ENCODE measurements around the gene PPARD. TPM values are rescaled to one million over a fixed set of nuclear protein-coding genes. Genes with fewer than 3 reads are reported as not detected.

PPARD gene
- total and polyA plus RNA-seq, 2 of the 13 experiments (the other 11 are each of a cell fraction or from before 2014, with no cell fraction given) = 6.1 to 13.3 TPM

- peak; percentile 91 for TF ChIP-seq ZSCAN29 (CRISPR knock-in tag; conservative IDR thresholded peaks at IDR 0.05)
- TF ChIP-seq ZSCAN12 (CRISPR knock-in tag; IDR thresholded peaks at IDR 0.05) = peak; percentile 18; the same call in 1 of the 2 replicates
- peak; percentile 82 for TF ChIP-seq KAT7 (CRISPR knock-in tag; IDR thresholded peaks at IDR 0.05; ENCODE audit: borderline replicate concordance)
- peak; percentile 61 for TF ChIP-seq FOXO1 (CRISPR knock-in tag; IDR thresholded peaks at IDR 0.05)
- TF ChIP-seq, protein P1, sequence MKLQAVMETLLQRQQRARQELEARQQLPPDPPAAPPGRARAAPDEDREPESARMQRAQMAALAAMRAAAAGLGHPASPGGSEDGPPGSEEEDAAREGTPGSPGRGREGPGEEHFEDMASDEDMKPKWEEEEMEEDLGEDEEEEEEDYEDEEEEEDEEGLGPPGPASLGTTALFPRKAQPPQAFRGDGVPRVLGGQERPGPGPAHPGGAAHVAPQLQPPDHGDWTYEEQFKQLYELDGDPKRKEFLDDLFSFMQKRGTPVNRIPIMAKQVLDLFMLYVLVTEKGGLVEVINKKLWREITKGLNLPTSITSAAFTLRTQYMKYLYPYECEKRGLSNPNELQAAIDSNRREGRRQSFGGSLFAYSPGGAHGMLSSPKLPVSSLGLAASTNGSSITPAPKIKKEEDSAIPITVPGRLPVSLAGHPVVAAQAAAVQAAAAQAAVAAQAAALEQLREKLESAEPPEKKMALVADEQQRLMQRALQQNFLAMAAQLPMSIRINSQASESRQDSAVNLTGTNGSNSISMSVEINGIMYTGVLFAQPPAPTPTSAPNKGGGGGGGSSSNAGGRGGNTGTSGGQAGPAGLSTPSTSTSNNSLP (IDR thresholded peaks at IDR 0.05; ENCODE audit: low read depth, low read length) = no peak
- TF ChIP-seq DPF2 (CRISPR knock-in tag; IDR thresholded peaks at IDR 0.05; ENCODE audit: borderline replicate concordance, low read depth) = 0 out of 2 replicates have a peak, but pooled peaks have one; percentile 51
- TF ChIP-seq ATF1 (CRISPR knock-in tag; IDR thresholded peaks at IDR 0.05) = no peak
- peak; percentile 96; the same call in 1 of the 2 replicates for TF ChIP-seq ZNF691 (CRISPR knock-in tag; IDR thresholded peaks at IDR 0.05; ENCODE audit: borderline replicate concordance, low read depth)
- peak; percentile 85; the same call in 1 of the 2 replicates for TF ChIP-seq ZNF432 (CRISPR knock-in tag; IDR thresholded peaks at IDR 0.05; ENCODE audit: borderline replicate concordance)
- peak; percentile 61 for TF ChIP-seq ZFAT (CRISPR knock-in tag; conservative IDR thresholded peaks at IDR 0.05)
- peak; percentile 98 for TF ChIP-seq ZNF567 (CRISPR knock-in tag; IDR thresholded peaks at IDR 0.05; ENCODE audit: borderline replicate concordance)
- TF ChIP-seq ONECUT2 (CRISPR knock-in tag; IDR thresholded peaks at IDR 0.05) = no peak
- TF ChIP-seq POLR2AphosphoS5 (IDR thresholded peaks at IDR 0.05; ENCODE audit: low read depth, low read length) = peak; percentile 100
- peak; percentile 78 for TF ChIP-seq CREB3 (CRISPR knock-in tag; IDR thresholded peaks at IDR 0.05)
- TF ChIP-seq TAF15 (IDR thresholded peaks at IDR 0.05; ENCODE audit: low read depth, low read length, poor library complexity, severe bottlenecking) = peak; percentile 78
- TF ChIP-seq, protein P2, sequence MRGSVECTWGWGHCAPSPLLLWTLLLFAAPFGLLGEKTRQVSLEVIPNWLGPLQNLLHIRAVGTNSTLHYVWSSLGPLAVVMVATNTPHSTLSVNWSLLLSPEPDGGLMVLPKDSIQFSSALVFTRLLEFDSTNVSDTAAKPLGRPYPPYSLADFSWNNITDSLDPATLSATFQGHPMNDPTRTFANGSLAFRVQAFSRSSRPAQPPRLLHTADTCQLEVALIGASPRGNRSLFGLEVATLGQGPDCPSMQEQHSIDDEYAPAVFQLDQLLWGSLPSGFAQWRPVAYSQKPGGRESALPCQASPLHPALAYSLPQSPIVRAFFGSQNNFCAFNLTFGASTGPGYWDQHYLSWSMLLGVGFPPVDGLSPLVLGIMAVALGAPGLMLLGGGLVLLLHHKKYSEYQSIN (CRISPR knock-in tag; IDR thresholded peaks at IDR 0.05; ENCODE audit: borderline replicate concordance) = peak; percentile 91; the same call in 1 of the 2 replicates
- TF ChIP-seq ZNF235 (CRISPR knock-in tag; IDR thresholded peaks at IDR 0.05; ENCODE audit: borderline replicate concordance) = peak; percentile 43; the same call in 1 of the 2 replicates
- TF ChIP-seq ZNF597 (CRISPR knock-in tag; IDR thresholded peaks at IDR 0.05) = no peak
- 0 out of 2 replicates have a peak, but pooled peaks have one; percentile 70 for TF ChIP-seq PREB (CRISPR knock-in tag; IDR thresholded peaks at IDR 0.05)
- TF ChIP-seq ZNF30 (CRISPR knock-in tag; IDR thresholded peaks at IDR 0.05) = peak; percentile 93; the same call in 1 of the 2 replicates
- TF ChIP-seq ZNF225 (CRISPR knock-in tag; IDR thresholded peaks at IDR 0.05) = peak; percentile 97
- TF ChIP-seq ZFP62 (CRISPR knock-in tag; IDR thresholded peaks at IDR 0.05) = 0 out of 2 replicates have a peak, but pooled peaks have one; percentile 74
Observed at GRCh38 chr6:35468181-35468979, 126.0 kb downstream of the PPARD start, which contains the start of gene RPL10A (continued).

Measured in HepG2 (cell line).